Parietal lobe (tissue), 2 donors: ENCODE results near the gene KRTAP1-4. TPM values are rescaled to one million over a fixed set of nuclear protein-coding genes. Genes with fewer than 3 reads are reported as not detected.

Source experiments
- small RNA-seq: library from RNA; depleted of rRNA; stranded (forward); fragments of <200 nt; gene quantifications from one replicate; pipeline ENCODE3, GENCODE V24; 2014; ENCODE audit warnings: low replicate concordance
- total RNA-seq: library from RNA; depleted of rRNA; stranded (reverse); fragments of >200 nt; gene quantifications from one replicate; pipeline ENCODE4 v1.2.3, GENCODE V29; 2014

Gene KRTAP1-4
- not detected for total RNA-seq

GRCh38 chr17:41029633-41030245 is at the start of gene KRTAP1-4:
Gene KRTAP1-4 (minus strand): TSS chr17:41030195. CDS start chr17:41030078, 117 bp downstream.

GRCh38 chr17:41065829-41066624 is 36.0 kb upstream of the KRTAP1-4 start, which contains the start of gene KRTAP2-4:
Gene KRTAP2-4 (minus strand): TSS chr17:41065879. CDS start chr17:41065845, 34 bp downstream.

DNA sequence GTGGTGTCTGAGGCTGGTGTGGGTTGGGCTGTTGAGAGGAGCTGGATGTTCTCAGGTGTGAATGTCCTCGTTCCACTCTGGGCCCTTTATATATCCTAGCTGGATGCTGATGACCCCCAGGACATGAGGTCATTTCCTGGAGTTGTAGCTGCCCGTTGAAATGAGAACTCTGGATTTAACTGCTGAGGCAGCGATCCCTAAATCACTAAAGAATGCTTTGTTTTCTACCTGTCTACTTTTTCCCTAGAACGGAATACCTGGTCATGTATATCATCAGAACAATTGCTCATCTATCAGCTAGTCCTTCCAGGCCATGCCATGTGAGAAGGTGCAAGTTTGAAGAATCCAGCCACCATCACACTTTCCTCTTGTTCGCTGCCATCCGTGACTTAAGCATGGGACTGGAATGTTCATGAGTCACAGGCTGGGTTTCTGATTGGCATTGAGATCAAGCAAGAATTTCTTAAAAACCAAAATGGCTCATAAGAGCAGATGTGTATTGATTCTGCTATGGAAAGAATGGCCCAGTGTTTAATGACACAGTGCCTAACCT is 30.1 kb upstream of the KRTAP1-4 start, which contains the start of gene KRTAP2-3:
Gene KRTAP2-3, minus strand, starts transcription at position 63 of the 553 bp plus-strand sequence. CDS start 64 bp downstream, outside the sequence.

DNA sequence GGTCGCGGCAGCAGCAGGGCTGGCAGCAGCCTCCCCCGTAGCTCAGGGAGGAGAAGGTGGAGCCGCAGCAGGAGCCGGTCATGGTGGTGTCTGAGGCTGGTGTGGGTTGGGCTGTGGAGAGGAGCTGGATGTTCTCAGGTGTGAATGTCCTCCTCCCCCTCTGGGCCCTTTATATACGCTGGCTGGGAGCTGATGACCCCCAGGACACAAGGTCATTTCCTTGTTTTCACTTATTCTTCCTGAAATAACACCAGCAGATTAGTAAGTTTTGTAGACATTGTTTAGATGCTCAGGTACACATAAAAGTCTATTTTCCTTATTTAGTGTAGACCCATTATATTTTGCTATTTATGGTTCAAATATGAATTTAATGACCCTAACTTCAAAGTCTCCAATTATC is 25.1 kb upstream of the KRTAP1-4 start, which contains the start of gene KRTAP2-2:
Gene KRTAP2-2, minus strand, starts transcription at position 101 of the 400 bp plus-strand sequence. Its CDS starts 19 bp downstream, at position 82.

DNA sequence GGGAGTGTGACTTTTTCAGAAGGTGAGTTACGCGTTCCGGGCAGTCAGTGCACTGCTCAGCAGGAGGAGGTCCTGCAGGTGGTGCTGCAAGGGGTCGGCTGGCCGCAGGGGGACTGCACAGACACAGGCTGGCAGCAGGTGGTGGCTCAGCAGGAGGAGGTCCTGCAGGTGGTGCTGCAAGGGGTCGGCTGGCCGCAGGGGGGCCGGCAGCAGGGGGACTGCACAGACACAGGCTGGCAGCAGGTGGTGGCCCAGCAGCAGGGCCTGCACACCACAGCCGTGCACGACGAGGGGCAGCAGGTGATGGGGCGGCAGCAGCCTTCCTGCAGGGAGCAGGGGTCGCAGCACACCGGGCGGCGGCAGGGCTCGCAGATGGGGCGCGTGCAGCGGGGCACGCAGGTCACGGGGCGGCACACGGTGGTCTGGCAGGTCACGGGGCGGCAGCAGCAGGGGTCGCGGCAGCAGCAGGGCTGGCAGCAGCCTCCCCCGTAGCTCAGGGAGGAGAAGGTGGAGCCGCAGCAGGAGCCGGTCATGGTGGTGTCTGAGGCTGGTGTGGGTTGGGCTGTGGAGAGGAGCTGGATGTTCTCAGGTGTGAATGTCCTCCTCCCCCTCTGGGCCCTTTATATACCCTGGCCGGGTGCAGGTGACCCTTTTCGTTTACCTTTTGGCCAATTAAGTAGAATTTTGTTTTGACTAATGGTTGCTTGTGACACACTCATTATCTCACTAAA is 16.9 kb upstream of the KRTAP1-4 start, which contains the start of gene KRTAP2-1:
Gene KRTAP2-1, minus strand, starts transcription at position 582 of the 731 bp plus-strand sequence. Its CDS starts 49 bp downstream, at position 533.

DNA sequence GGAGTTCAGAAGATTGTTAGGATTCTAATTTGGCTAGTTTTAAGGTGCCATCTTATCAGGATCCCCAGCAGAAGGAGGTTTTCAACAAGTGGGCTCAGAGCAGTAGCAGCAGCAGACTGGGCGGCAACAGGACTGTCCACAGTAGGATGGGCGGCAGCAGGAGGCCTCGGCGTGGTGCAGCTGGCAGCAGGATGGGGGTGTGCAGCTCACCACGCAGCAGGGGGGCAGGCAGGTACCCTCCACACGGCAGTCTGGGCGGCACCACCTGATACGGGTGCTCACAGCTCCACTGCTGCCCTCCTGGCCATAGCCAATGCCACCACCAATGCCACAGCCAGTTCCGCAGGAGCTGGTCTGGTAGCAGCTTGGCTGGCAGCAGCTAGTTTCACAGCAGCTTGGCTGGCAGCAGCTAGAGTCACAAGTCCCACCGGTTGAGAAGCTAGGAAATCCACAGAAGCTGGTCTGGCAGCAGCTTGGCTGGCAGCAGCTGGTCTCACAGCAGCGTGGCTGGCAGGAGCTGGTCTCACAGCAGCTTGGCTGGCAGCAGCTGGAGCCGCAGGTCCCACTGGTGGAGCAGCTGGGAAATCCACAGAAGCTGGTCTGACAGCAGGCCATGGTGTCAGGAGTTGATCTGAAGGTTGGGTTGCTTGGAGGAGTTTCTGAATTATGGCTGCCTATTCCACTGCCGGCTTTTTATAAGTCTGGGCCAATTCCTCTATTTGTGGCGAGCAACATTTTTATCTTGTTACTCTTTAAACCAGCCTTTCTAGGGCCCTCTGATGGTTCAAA is 11.0 kb upstream of the KRTAP1-4 start, which contains the start of gene KRTAP1-1:
Gene KRTAP1-1, minus strand, starts transcription at position 668 of the 789 bp plus-strand sequence. Its CDS starts 53 bp downstream, at position 615.

GRCh38 chr17:41034346-41034935 is 4.4 kb upstream of the KRTAP1-4 start, which contains the start of gene KRTAP1-3:
Gene KRTAP1-3 (minus strand): TSS chr17:41034874. CDS start chr17:41034821, 53 bp downstream.

DNA sequence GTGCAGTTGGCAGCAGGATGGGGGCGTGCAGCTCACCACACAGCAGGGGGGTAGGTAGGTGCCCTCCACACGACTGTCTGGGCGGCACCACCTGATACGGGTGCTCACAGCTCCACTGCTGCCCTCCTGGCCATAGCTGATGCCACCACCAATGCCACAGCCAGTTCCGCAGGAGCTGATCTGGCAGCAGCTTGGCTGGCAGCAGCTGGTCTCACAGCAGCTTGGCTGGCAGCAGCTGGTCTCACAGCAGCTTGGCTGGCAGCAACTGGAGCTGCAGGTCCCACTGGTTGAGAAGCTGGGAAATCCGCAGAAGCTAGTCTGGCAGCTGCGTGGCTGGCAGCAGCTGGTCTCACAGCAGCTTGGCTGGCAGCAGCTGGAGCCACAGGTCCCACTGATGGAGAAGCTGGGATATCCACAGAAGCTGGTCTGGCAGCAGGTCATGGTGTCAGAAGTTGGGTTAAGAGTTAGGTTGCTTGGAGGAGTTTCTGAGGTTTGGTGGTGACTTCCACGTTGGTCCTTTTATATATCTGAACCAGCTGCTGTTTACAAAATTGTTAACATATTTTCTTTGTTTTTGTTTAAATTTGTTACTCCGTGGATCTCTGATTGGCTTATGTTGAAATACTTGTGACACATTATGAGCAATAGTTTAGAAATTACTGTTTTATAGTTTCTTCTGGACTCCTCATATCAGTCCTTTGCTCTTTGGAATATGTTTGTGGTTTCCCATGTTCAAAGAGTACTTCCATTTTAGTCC is 3.1 kb downstream of the KRTAP1-4 start, which contains the start of gene KRTAP1-5:
Gene KRTAP1-5, minus strand, starts transcription at position 494 of the 757 bp plus-strand sequence. Its CDS starts 53 bp downstream, at position 441.

DNA sequence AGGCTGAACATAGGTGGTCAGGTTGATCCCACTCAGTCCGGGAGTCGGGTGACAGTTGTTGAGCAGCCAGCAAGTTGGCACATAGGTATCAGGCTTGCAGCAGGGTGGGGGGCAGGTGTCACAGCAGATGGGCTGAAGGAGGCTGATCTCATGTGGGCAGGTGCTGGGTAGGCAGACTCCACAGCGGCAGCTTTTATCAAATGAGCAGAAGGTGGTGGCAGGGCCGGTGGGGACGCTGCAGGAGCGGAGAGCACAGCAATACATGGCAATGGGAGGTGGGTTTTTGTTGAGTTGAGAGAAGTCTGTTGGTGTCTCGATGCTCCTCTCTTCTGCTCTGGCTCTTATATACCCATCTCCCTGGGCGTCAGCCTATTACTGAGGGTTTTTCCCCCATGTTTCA is 21.2 kb downstream of the KRTAP1-4 start, which contains the start of gene KRTAP3-1:
Gene KRTAP3-1, minus strand, starts transcription at position 318 of the 400 bp plus-strand sequence. Its CDS starts 54 bp downstream, at position 264.

DNA sequence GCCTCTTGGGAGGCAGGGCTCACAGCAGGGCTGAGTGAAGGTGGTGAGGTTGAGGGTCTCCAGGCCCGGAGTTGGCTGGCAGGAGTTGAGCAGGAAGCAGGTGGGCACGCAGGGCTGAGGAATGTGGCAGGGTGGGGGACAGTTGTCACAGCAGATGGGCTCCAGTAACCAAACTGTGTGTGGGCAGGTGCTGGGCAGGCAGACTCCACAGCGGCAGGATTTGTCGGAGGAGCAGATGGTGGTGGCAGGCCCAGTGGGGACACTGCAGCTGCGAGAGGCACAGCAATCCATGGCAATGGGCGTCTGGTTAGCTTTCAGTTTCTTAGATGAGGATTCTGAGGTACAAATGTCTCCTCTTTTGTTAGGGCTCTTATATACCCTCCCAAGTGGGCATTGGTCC is 30.4 kb downstream of the KRTAP1-4 start, which contains the start of gene KRTAP3-2:
Gene KRTAP3-2, minus strand, starts transcription at position 344 of the 400 bp plus-strand sequence. Its CDS starts 53 bp downstream, at position 291.

GRCh38 chr17:40993839-40994238 is 36.2 kb downstream of the KRTAP1-4 start, which contains the start of gene KRTAP3-3:
Gene KRTAP3-3 (minus strand): TSS chr17:40994164. CDS start chr17:40994097, 67 bp downstream.

GRCh38 chr17:40984226-40984625 is 45.8 kb downstream of the KRTAP1-4 start, which contains the start of gene KRT40:
Gene KRT40 (minus strand): TSS chr17:40984326. CDS start chr17:40984273, 53 bp downstream.

Small RNA genes lying within 50 kb of the gene (small RNA-seq; reads per million reads assigned to genes)
- not detected for gene KRTAP3-4P

Other genes starting within 250 kb of the KRTAP1-4 start
- not detected for gene KRT27, start 247.6 kb downstream of the KRTAP1-4 start, total RNA-seq
- gene KRT28, start 230.2 kb downstream of the KRTAP1-4 start, total RNA-seq: not detected
- 2.8 TPM for gene KRT10, start 207.6 kb downstream of the KRTAP1-4 start, total RNA-seq
- not detected for gene KRT12, start 163.0 kb downstream of the KRTAP1-4 start, total RNA-seq
- gene KRT20, start 145.0 kb downstream of the KRTAP1-4 start, total RNA-seq: not detected
- not detected for gene KRT23, start 92.5 kb downstream of the KRTAP1-4 start, total RNA-seq
- not detected for gene KRT39, start 63.2 kb downstream of the KRTAP1-4 start, total RNA-seq
- gene KRT40, start 45.9 kb downstream of the KRTAP1-4 start, total RNA-seq: not detected
- gene KRTAP3-3, start 36.0 kb downstream of the KRTAP1-4 start, total RNA-seq: not detected
- gene KRTAP3-2, start 30.3 kb downstream of the KRTAP1-4 start, total RNA-seq: not detected
- gene KRTAP3-1, start 21.1 kb downstream of the KRTAP1-4 start, total RNA-seq: not detected
- not detected for gene KRTAP1-5, start 3.0 kb downstream of the KRTAP1-4 start, total RNA-seq
- gene KRTAP1-3, start 4.7 kb upstream of the KRTAP1-4 start, total RNA-seq: not detected
- not detected for gene KRTAP1-1, start 11.3 kb upstream of the KRTAP1-4 start, total RNA-seq
- gene KRTAP2-1, start 17.1 kb upstream of the KRTAP1-4 start, total RNA-seq: not detected
- not detected for gene KRTAP2-2, start 25.0 kb upstream of the KRTAP1-4 start, total RNA-seq
- not detected for gene KRTAP2-3, start 29.9 kb upstream of the KRTAP1-4 start, total RNA-seq
- not detected for gene KRTAP2-4, start 35.7 kb upstream of the KRTAP1-4 start, total RNA-seq
- gene KRTAP4-7, start 54.0 kb upstream of the KRTAP1-4 start, total RNA-seq: not detected
- not detected for gene KRTAP4-8, start 67.9 kb upstream of the KRTAP1-4 start, total RNA-seq
- gene KRTAP4-16, start 72.0 kb upstream of the KRTAP1-4 start, total RNA-seq: not detected
- not detected for gene KRTAP4-9, start 75.2 kb upstream of the KRTAP1-4 start, total RNA-seq
- not detected for gene KRTAP4-11, start 88.2 kb upstream of the KRTAP1-4 start, total RNA-seq
- gene KRTAP4-12, start 94.0 kb upstream of the KRTAP1-4 start, total RNA-seq: not detected
- gene KRTAP4-6, start 110.3 kb upstream of the KRTAP1-4 start, total RNA-seq: not detected
- not detected for gene KRTAP4-5, start 119.6 kb upstream of the KRTAP1-4 start, total RNA-seq
- gene KRTAP4-4, start 130.6 kb upstream of the KRTAP1-4 start, total RNA-seq: not detected
- gene KRTAP4-3, start 138.0 kb upstream of the KRTAP1-4 start, total RNA-seq: not detected
- not detected for gene KRTAP4-2, start 148.0 kb upstream of the KRTAP1-4 start, total RNA-seq
- not detected for gene KRTAP4-1, start 154.7 kb upstream of the KRTAP1-4 start, total RNA-seq
- gene KRTAP9-1, start 159.7 kb upstream of the KRTAP1-4 start, total RNA-seq: not detected
- not detected for gene KRTAP9-2, start 196.5 kb upstream of the KRTAP1-4 start, total RNA-seq
- not detected for gene KRTAP9-3, start 202.3 kb upstream of the KRTAP1-4 start, total RNA-seq
- gene KRTAP9-8, start 207.8 kb upstream of the KRTAP1-4 start, total RNA-seq: not detected
- gene KRTAP9-4, start 219.5 kb upstream of the KRTAP1-4 start, total RNA-seq: not detected
- not detected for gene KRTAP9-9, start 225.2 kb upstream of the KRTAP1-4 start, total RNA-seq
- not detected for gene KRTAP9-6, start 235.2 kb upstream of the KRTAP1-4 start, total RNA-seq
- not detected for gene KRTAP9-7, start 245.5 kb upstream of the KRTAP1-4 start, total RNA-seq